ENCODE results near the gene U2SURP.
"Not testable (repeated sequence)": the region's sequence is repeated elsewhere in the genome, so short reads cannot be mapped to it uniquely, and the experiment has no call there.

The U2SURP gene

GRCh38 chr3:143063018-143063417, 61.6 kb downstream of the U2SURP start:
- Mint-ChIP-seq H3K27ac (no peak overlapping the region), H3K27me3 (no peaks in the 10 kb centered on the region), H3K4me3 (no peak overlapping the region), H3K36me3 (ENCODE audit: low read depth) (peaks cover 51% of the 10 kb centered on the region), H3K9me3 (no peaks in the 10 kb centered on the region), H3K4me1 (ENCODE audit: low read depth) (peaks cover 26% of the 10 kb centered on the region)
- no peak for DNase-seq

GRCh38 chr3:143064777-143065176, 63.4 kb downstream of the U2SURP start:
- H3K4me3 Mint-ChIP-seq: no peak overlapping the region
- no peak for DNase-seq
- no peaks in the 10 kb centered on the region for H3K27me3 Mint-ChIP-seq
- H3K4me1 Mint-ChIP-seq (ENCODE audit: low read depth): peaks cover 20% of the 10 kb centered on the region
- peaks cover 34% of the 10 kb centered on the region for H3K36me3 Mint-ChIP-seq (ENCODE audit: low read depth)
- no peaks in the 10 kb centered on the region for H3K9me3 Mint-ChIP-seq
- no peak overlapping the region for H3K27ac Mint-ChIP-seq

GRCh38 chr3:143065364-143065763, 64.0 kb downstream of the U2SURP start:
- H3K27me3 Mint-ChIP-seq: no peaks in the 10 kb centered on the region
- no peak overlapping the region for H3K27ac Mint-ChIP-seq

GRCh38 chr3:143066033-143066432, 64.7 kb downstream of the U2SURP start:
- Mint-ChIP-seq H3K27me3 (no peaks in the 10 kb centered on the region), H3K9me3 (no peaks in the 10 kb centered on the region), H3K36me3 (ENCODE audit: low read depth) (peaks cover 21% of the 10 kb centered on the region), H3K27ac (peak overlapping the region; percentile 63), H3K4me3 (no peak overlapping the region), H3K4me1 (ENCODE audit: low read depth) (peaks cover 8% of the 10 kb centered on the region)
- DNase-seq: no peak

More at GRCh38 chr3:143065364-143065763, 64.0 kb downstream of the U2SURP start:
- no peaks in the 10 kb centered on the region for H3K9me3 Mint-ChIP-seq
- no peak for DNase-seq
- no peak overlapping the region for H3K4me3 Mint-ChIP-seq
- H3K36me3 Mint-ChIP-seq (ENCODE audit: low read depth): peaks cover 28% of the 10 kb centered on the region
- peaks cover 15% of the 10 kb centered on the region for H3K4me1 Mint-ChIP-seq (ENCODE audit: low read depth)

GRCh38 chr3:143067201-143067600, 65.8 kb downstream of the U2SURP start:
- H3K27ac Mint-ChIP-seq: no peak overlapping the region
- no peak overlapping the region for H3K4me3 Mint-ChIP-seq
- H3K4me1 Mint-ChIP-seq (ENCODE audit: low read depth): no peaks in the 10 kb centered on the region
- no peaks in the 10 kb centered on the region for H3K27me3 Mint-ChIP-seq
- H3K36me3 Mint-ChIP-seq (ENCODE audit: low read depth): peaks cover 12% of the 10 kb centered on the region
- no peak for DNase-seq
- no peaks in the 10 kb centered on the region for H3K9me3 Mint-ChIP-seq

GRCh38 chr3:143068059-143068458, 66.7 kb downstream of the U2SURP start:
- Mint-ChIP-seq H3K36me3 (ENCODE audit: low read depth) (peaks cover 5% of the 10 kb centered on the region), H3K4me1 (ENCODE audit: low read depth) (no peaks in the 10 kb centered on the region), H3K27ac (no peak overlapping the region), H3K9me3 (no peaks in the 10 kb centered on the region), H3K27me3 (no peaks in the 10 kb centered on the region), H3K4me3 (no peak overlapping the region)
- DNase-seq: no peak

GRCh38 chr3:143070977-143071551, 69.7 kb downstream of the U2SURP start:
- no peak for DNase-seq
- H3K36me3 Mint-ChIP-seq (ENCODE audit: low read depth): no peaks in the 10 kb centered on the region
- no peak overlapping the region for H3K27ac Mint-ChIP-seq
- no peaks in the 10 kb centered on the region for H3K27me3 Mint-ChIP-seq
- no peaks in the 10 kb centered on the region for H3K4me1 Mint-ChIP-seq (ENCODE audit: low read depth)
- H3K9me3 Mint-ChIP-seq: no peaks in the 10 kb centered on the region
- H3K4me3 Mint-ChIP-seq: no peak overlapping the region

GRCh38 chr3:143071776-143072175, 70.4 kb downstream of the U2SURP start:
- no peak overlapping the region for H3K4me3 Mint-ChIP-seq
- no peaks in the 10 kb centered on the region for H3K27me3 Mint-ChIP-seq
- H3K9me3 Mint-ChIP-seq: no peaks in the 10 kb centered on the region
- no peak for DNase-seq
- H3K27ac Mint-ChIP-seq: no peak overlapping the region
- no peaks in the 10 kb centered on the region for H3K36me3 Mint-ChIP-seq (ENCODE audit: low read depth)
- H3K4me1 Mint-ChIP-seq (ENCODE audit: low read depth): no peaks in the 10 kb centered on the region

GRCh38 chr3:143072298-143073020, 71.1 kb downstream of the U2SURP start:
- H3K27me3 Mint-ChIP-seq; H3K36me3 Mint-ChIP-seq (ENCODE audit: low read depth); H3K4me1 Mint-ChIP-seq (ENCODE audit: low read depth); H3K4me3 Mint-ChIP-seq; H3K9me3 Mint-ChIP-seq; H3K27ac Mint-ChIP-seq; DNase-seq: not testable (repeated sequence)

GRCh38 chr3:143073541-143073940, 72.2 kb downstream of the U2SURP start:
- not testable (repeated sequence) for H3K4me3 Mint-ChIP-seq; H3K9me3 Mint-ChIP-seq; H3K4me1 Mint-ChIP-seq (ENCODE audit: low read depth); H3K36me3 Mint-ChIP-seq (ENCODE audit: low read depth); H3K27me3 Mint-ChIP-seq; H3K27ac Mint-ChIP-seq; DNase-seq

GRCh38 chr3:143073983-143074382, 72.6 kb downstream of the U2SURP start:
- not testable (repeated sequence) for H3K36me3 Mint-ChIP-seq (ENCODE audit: low read depth); H3K4me3 Mint-ChIP-seq; H3K27ac Mint-ChIP-seq; DNase-seq; H3K9me3 Mint-ChIP-seq; H3K27me3 Mint-ChIP-seq; H3K4me1 Mint-ChIP-seq (ENCODE audit: low read depth)

GRCh38 chr3:143078883-143079282, 77.5 kb downstream of the U2SURP start:
- no peak overlapping the region for H3K27ac Mint-ChIP-seq
- peaks cover 19% of the 10 kb centered on the region for H3K4me1 Mint-ChIP-seq (ENCODE audit: low read depth)
- H3K4me3 Mint-ChIP-seq: no peak overlapping the region
- H3K27me3 Mint-ChIP-seq: no peaks in the 10 kb centered on the region
- DNase-seq: no peak
- no peaks in the 10 kb centered on the region for H3K36me3 Mint-ChIP-seq (ENCODE audit: low read depth)
- H3K9me3 Mint-ChIP-seq: no peaks in the 10 kb centered on the region

- H3K4me3 Mint-ChIP-seq: no peak overlapping the region
- H3K9me3 Mint-ChIP-seq: no peaks in the 10 kb centered on the region
- peaks cover 22% of the 10 kb centered on the region for H3K4me1 Mint-ChIP-seq (ENCODE audit: low read depth)
- no peak overlapping the region for H3K27ac Mint-ChIP-seq
- H3K27me3 Mint-ChIP-seq: peaks cover 2% of the 10 kb centered on the region
- no peaks in the 10 kb centered on the region for H3K36me3 Mint-ChIP-seq (ENCODE audit: low read depth)
- DNase-seq: no peak
Observed at GRCh38 chr3:143080196-143080595, 78.8 kb downstream of the U2SURP start.

GRCh38 chr3:143081365-143081764, 80.0 kb downstream of the U2SURP start:
- H3K27ac Mint-ChIP-seq: peak overlapping the region; percentile 90
- no peaks in the 10 kb centered on the region for H3K9me3 Mint-ChIP-seq

More at GRCh38 chr3:143081365-143081764, 80.0 kb downstream of the U2SURP start:
- no peaks in the 10 kb centered on the region for H3K36me3 Mint-ChIP-seq (ENCODE audit: low read depth)
- no peak for DNase-seq
- peaks cover 22% of the 10 kb centered on the region for H3K4me1 Mint-ChIP-seq (ENCODE audit: low read depth)
- peaks cover 2% of the 10 kb centered on the region for H3K27me3 Mint-ChIP-seq
- H3K4me3 Mint-ChIP-seq: peak overlapping the region; percentile 34
